Fibroblast of skin of right biceps (primary cell): ENCODE measurements around the gene LAMTOR2.

Experiments
- DNase-seq: peaks from one replicate; pipeline ENCODE4 v3.0.0-alpha.2; 2013

Gene LAMTOR2

DNA sequence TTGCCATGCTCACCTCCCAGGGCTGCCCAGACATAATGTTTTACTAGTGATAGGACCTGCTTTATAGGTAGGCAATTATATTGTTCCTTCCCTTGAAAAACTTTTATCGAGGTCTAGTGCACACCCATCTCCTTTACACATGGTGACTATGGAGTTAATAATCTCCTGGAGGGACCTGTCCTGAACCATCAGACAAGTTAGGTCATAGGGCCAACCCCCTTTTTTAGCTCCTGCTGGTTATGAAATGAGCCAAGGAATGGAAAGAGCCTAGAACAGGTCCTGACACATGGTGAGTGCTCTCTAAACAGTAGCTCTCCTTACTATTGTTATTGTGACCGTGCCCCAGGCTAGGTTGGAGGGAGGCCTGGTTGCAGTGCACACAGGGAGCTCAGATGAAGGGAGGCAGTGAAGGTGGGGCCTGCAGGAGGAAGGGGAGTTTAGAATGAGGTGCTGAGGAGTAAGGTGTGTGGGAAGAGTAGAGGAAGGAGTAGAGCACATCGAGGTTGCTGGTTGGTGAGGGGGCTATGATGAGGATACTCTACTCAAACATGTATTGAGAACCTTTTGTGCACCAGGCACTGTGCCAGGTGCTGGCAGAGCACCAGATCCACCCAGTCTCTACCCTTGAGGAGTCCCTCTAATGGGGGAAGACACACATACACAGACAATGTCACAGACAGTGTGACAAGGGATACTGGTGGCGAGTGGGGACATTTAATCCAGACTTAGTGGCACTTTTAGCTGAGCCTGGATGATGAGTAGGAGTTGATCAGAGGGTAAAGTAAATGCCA lies 45.8 kb downstream of the LAMTOR2 start:
- DNase-seq: no peak

DNA sequence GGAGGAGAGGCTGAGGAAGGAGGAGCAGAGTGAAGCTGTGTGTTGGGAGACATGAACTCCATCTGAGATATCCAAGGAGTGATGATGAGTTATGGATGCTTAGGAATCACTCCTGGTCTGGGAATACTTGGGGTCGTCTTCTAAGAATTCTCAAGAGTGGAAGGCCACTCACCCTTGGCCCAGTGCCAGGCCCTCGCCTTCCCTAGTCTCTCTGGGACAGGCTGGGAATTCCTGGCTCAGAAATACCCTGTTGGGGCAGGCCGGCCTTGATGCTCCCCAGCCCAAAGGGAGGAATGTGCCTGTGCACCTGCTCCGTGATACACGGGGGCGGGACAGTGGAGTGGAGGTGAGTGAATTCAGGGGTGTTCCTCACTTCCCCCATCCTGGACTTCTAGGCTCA lies 47.3 kb downstream of the LAMTOR2 start:
- no peak for DNase-seq

DNA sequence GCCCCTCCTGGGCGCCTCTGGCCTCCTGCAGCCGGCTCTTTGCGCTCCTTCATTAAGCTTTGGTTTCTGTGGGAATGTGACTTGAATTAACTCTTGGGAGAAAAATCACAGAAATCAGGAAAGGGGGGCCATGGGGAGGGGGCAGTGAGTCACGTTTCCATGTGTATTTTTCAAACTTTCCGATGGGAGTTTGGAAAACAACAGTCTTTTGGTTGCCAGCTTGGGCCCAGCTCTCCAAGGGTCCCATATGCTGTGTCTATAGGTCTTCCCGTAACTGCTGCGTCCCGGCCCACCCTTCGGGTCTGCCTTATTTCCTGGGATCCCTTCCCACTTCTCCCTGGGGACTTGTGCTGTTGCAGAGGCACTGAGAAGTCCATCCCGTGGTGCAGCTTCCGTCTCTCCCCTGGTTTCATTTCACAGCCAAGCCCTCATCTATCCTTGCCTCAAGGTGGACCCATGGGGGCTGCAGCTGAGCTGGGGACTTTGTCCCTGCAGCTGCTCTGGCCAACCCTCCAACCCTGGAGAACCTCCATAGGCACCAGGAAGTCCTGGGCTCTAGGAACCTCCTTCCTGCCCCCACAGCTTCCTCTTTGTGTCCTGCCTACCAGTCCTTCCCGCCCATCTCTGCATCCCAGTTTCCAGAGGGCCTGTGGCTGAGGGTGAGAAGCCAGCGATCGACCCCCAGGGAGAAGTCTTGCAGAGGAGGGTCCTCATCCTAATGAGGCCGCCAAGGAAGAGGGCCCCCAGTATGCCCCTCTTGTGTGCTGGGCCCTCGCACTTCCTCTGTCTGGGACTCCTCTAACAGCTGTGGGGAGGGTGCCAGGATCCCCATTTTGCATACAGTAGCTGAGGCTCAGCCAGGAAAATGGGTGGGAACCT lies 48.3 kb downstream of the LAMTOR2 start:
- DNase-seq: peak; percentile 86

DNA sequence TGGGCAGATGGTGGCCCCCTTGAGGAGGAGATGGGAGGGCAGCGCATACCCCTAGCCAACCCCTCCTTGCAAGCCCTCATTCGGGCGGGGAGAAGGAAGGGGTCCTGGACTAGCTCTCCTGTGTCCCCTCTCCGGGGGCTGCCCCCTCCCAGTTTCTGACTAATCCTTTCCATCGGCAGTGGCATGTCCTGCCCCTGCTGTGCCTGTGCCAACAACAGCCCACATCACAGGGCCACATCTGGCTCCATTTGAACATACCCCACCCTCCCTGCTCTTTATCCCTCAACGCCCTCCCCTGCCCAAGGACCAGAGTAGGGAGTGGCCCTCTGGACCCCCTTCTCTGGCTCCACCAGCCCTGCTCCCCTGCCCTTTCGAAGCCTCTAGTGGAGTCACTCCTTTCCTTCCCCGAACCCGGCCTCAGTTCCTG lies 49.0 kb downstream of the LAMTOR2 start:
- DNase-seq: peak; percentile 80

DNA sequence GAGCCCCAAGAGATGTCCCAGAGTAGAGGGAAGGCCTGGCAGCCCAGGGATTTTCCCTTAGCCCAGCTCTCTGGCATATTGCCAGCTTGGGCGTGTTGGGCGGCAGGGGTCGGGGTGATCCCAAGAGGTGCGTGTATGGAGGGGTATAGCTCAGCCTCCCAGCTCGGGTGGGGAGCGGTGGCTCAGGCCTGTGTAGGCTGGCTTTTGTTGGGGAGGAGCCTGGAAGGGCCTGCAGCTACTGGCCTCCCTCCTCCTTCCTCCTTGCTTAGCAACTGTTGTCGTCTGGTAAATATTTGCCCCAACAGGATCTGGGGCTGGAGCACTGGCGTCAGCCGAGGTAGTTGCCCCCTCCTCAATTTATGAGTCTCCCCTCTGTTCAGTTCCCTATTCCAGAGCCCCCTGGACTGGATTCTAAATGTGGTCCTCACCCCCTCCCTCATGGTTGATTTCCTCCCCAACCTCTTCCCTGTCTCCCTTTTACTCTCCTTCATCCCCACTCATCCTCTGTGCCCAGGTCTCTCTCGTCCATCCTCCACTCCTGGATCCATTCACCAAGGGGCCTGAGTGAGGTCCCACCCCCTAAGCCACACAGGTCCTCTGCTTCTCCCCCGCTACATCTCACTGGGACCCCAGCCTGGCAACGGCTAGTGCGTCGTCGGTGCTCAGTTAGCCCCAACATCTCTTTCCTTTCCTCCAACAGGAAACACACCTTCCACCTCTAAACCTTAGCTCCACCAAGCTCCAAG lies 49.7 kb downstream of the LAMTOR2 start:
- DNase-seq: peak; percentile 88

DNA sequence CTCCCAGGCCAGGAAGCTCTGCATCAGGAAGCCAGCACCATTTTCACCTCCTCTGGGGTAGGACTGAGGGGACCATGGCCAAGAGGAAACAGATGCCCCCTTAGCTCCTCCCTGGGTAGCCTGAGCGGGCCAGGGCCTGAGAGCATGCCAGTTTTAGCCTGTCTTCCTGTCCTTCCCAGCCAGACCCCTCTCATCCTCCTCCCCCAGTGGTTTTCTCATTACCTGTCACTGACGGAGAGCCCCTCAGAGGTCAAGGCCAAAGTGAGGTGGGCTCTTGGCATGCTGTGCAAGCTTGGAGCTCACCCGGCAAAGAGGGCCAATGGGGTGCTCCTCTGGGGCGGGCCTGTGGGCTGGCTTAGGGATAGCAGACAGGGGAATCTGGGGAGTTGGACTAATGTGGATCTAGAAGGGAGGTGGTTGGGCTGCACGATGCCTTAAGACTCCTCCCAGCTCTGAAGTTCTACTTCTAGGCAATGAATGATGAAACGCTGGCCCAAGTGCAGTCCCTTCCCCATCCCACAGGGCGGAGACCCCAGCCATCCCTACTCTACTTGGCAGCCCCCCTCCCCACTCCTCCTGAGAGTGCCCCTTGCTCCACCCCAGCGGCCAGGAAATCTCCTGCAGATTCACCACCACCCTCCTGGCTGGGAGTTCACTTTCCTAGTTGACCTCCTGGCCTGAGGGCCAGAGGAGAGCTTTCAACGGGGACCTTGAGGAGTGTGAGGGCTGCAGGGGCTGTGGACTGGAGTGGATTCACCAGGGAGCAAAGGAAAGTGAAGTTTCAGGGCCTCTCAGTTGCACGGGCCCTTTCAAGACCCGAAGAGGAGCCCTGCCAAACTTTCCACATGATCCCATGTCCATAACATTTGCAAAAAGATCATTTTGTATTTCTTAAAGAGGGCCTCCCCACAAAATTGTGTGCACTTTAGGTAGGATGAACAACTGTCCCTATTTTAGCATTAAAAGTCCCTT lies 50.6 kb downstream of the LAMTOR2 start:
- peak; percentile 77 for DNase-seq

DNA sequence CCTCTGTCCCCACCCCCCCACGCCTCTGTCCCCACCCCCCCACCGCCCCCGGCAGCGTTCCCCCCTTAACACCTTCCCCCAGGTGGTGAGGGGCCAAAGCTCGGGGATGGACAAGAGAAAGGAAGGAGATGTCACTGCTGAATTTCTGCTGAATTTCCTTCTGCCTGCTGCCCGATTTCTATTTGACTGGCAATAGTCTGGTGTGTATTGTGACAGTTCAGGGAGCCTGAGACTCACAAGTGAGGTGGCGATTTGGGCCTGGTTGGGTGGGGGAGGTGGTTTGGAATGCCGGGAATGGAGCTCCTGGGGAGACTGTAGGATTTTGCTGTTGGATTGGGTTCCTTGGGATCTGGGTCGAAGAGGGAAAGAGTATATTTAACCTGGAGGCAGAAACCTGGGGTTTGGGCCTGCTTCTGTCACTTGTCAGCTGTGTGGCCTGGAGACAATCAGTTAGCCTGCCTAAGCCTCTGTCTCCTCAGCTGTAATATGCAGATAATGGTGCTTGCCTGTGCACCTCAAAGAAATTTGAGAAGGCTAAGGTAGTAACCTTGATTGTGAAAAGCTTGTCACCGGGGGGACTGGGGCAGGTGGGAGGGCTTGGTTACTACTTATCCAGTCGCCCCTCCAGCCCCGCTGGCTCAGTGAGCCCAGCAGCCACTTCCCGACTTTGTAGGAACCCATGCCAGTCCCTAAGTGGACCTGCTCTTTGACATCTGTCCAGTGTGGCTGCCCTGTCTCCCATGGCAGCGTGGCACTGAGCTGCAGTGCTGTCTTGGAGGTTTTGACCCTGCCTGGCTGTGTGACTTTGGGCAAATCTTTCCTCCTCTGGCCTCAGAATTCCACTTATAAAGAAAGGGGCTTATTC lies 52.3 kb downstream of the LAMTOR2 start:
- DNase-seq: peak; percentile 81

DNA sequence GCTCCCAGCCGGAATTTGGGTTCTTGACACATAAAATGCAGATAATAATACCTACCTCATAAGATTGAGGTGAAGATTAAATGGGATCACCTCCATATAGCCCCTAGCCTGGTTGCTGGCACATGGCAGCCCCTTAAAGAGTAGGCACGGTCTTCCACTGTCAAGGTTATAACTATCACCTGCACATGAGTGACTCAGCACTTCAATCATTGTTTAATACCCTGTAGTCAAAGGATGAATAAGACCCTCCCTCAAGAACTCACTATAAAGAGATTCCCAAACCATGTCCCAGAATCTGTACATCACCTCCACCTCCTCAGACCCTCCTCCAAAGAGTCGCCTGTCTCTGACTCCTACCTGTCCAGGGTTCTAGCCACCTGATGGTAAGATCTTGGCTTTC lies 53.5 kb downstream of the LAMTOR2 start:
- no peak for DNase-seq
